ENCODE data around the gene STRIP1. TPM values are rescaled to one million over a fixed set of nuclear protein-coding genes. Genes with fewer than 3 reads are reported as not detected.
A peak's percentile ranks its signal among the peaks of the same experiment; 100 is the strongest.

The STRIP1 gene
- total and polyA plus RNA-seq, 2 donors from 2014 or later, result 9.5 to 31.1 TPM

GRCh38 chr1:110097507-110098221 lies 63.2 kb downstream of the STRIP1 start:
- no peak for DNase-seq
- Histone ChIP-seq H3K9ac (ENCODE audit: low read length in 3 of 3) (no peak overlapping the region), H3K27me3 (ENCODE audit: control insufficient read depth, insufficient read depth, low read length) (no peaks in the 10 kb centered on the region), H3K27ac (ENCODE audit: low read depth in 2 of 2, low read length in 2 of 2) (no peak overlapping the region), H3K36me3 (ENCODE audit: control insufficient read depth in 2 of 3, insufficient read depth in 3 of 3, low read length in 3 of 3) (no peaks in the 10 kb centered on the region), H3K4me3 (ENCODE audit: low read length in 3 of 3) (no peak overlapping the region), H3K4me1 (ENCODE audit: control insufficient read depth in 2 of 3, insufficient read depth in 2 of 3, low read depth in 1 of 3, low read length in 3 of 3) (no peaks in the 10 kb centered on the region), H3K9me3 (ENCODE audit: control insufficient read depth in 2 of 3, insufficient read depth in 1 of 3, low read length in 3 of 3) (no peaks in the 10 kb centered on the region)
- TF ChIP-seq CTCF (IDR thresholded peaks at IDR 0.05; ENCODE audit: borderline replicate concordance, extremely low read depth, insufficient read depth), result no peak
- intact Hi-C loops (cut with DNase I), result no loop called here
- no peak for FAIRE-seq

GRCh38 chr1:110098222-110099026 lies 64.0 kb downstream of the STRIP1 start:
- H3K27me3 ChIP-seq (ENCODE audit: control insufficient read depth, insufficient read depth, low read length), result no peaks in the 10 kb centered on the region
- H3K4me1 ChIP-seq (ENCODE audit: control insufficient read depth in 2 of 3, insufficient read depth in 2 of 3, low read depth in 1 of 3, low read length in 3 of 3), result no peaks in the 10 kb centered on the region
- no peaks in the 10 kb centered on the region for H3K9me3 ChIP-seq (ENCODE audit: control insufficient read depth in 2 of 3, insufficient read depth in 1 of 3, low read length in 3 of 3)
- H3K27ac ChIP-seq (ENCODE audit: low read depth in 2 of 2, low read length in 2 of 2), result no peak overlapping the region
- FAIRE-seq (no peak), DNase-seq (peak in 1 of 5 donors; percentile 54)
- no peaks in the 10 kb centered on the region for H3K36me3 ChIP-seq (ENCODE audit: control insufficient read depth in 2 of 3, insufficient read depth in 3 of 3, low read length in 3 of 3)
- no peak overlapping the region for H3K4me3 ChIP-seq (ENCODE audit: low read length in 3 of 3)
- intact Hi-C loops (cut with DNase I), result no loop called here
- no peak for TF ChIP-seq CTCF (IDR thresholded peaks at IDR 0.05; ENCODE audit: borderline replicate concordance, extremely low read depth, insufficient read depth)
- H3K9ac ChIP-seq (ENCODE audit: low read length in 3 of 3), result no peak overlapping the region

GRCh38 chr1:110100335-110100734 lies 65.9 kb downstream of the STRIP1 start:
- no peak overlapping the region for H3K27ac ChIP-seq (ENCODE audit: low read depth in 2 of 2, low read length in 2 of 2)
- H3K9ac ChIP-seq (ENCODE audit: low read length in 3 of 3), result no peak overlapping the region
- no peaks in the 10 kb centered on the region for H3K36me3 ChIP-seq (ENCODE audit: control insufficient read depth in 2 of 3, insufficient read depth in 3 of 3, low read length in 3 of 3)
- H3K9me3 ChIP-seq (ENCODE audit: control insufficient read depth in 2 of 3, insufficient read depth in 1 of 3, low read length in 3 of 3), result no peaks in the 10 kb centered on the region
- intact Hi-C loops (cut with DNase I), result loop anchor here (10.0 kb wide), 1 partner anchor 46 kb away; no protein-coding TSS in a partner anchor
- FAIRE-seq (no peak), DNase-seq (no peak)
- TF ChIP-seq CTCF (IDR thresholded peaks at IDR 0.05; ENCODE audit: borderline replicate concordance, extremely low read depth, insufficient read depth), result no peak
- no peaks in the 10 kb centered on the region for H3K4me1 ChIP-seq (ENCODE audit: control insufficient read depth in 2 of 3, insufficient read depth in 2 of 3, low read depth in 1 of 3, low read length in 3 of 3)
- no peak overlapping the region for H3K4me3 ChIP-seq (ENCODE audit: low read length in 3 of 3)
- no peaks in the 10 kb centered on the region for H3K27me3 ChIP-seq (ENCODE audit: control insufficient read depth, insufficient read depth, low read length)
